ENCODE data around the gene GTF3C1. TPM values are rescaled to one million over a fixed set of nuclear protein-coding genes. Genes with fewer than 3 reads are reported as not detected.
"Not testable (repeated sequence)": the region's sequence is repeated elsewhere in the genome, so short reads cannot be mapped to it uniquely, and the experiment has no call there.

GTF3C1 gene
- total and polyA plus RNA-seq, 12 donors: 51.0 to 225 (median 84.3) TPM

- intact Hi-C loops (cut with DNase I): no loop called here
These were observed 116.1 kb downstream of the GTF3C1 start for GRCh38 chr16:27433636-27434035.

GRCh38 chr16:27433191-27433590 lies 116.5 kb downstream of the GTF3C1 start:
- H3K4me1 ChIP-seq (replicated peaks in 1 of 2); H3K9me3 ChIP-seq (replicated peaks in 1 of 3); H3K27ac ChIP-seq; intact Hi-C loops (cut with DNase I); H3K4me3 ChIP-seq; H3K36me3 ChIP-seq (replicated peaks in 1 of 2); H3K27me3 ChIP-seq; DNase-seq: not testable (repeated sequence)
- WGBS, 4 donors: 78 to 88% (median 86%) methylated on average over 5 of the region's 5 CpGs

More at GRCh38 chr16:27433636-27434035, 116.1 kb downstream of the GTF3C1 start:
- TF ChIP-seq POLR2A (IDR thresholded peaks at IDR 0.05) (no peak), CTCF (IDR thresholded peaks at IDR 0.05) (no peak)
- no peak for DNase-seq
- no peaks in the 10 kb centered on the region for H3K4me1 ChIP-seq (replicated peaks in 1 of 2)
- H3K36me3 ChIP-seq (replicated peaks in 1 of 2): no peaks in the 10 kb centered on the region
- no peak overlapping the region for H3K4me3 ChIP-seq
- no peaks in the 10 kb centered on the region for H3K9me3 ChIP-seq (replicated peaks in 1 of 3)
- WGBS, 4 donors: 69 to 86% (median 72%) methylated on average over 7 to 8 of the region's 8 CpGs
- H3K27ac ChIP-seq: no peak overlapping the region
- no peaks in the 10 kb centered on the region for H3K27me3 ChIP-seq

GRCh38 chr16:27432558-27432957 lies 117.2 kb downstream of the GTF3C1 start:
- H3K4me1 ChIP-seq (replicated peaks in 1 of 2): no peaks in the 10 kb centered on the region
- 15 to 42% (median 27%) methylated on average over 6 of the region's 6 CpGs for WGBS, 4 donors

GRCh38 chr16:27431773-27432532 lies 117.8 kb downstream of the GTF3C1 start:
- no peak overlapping the region for H3K27ac ChIP-seq
- peak in 1 of 7 donors; percentile 38 for DNase-seq
- H3K4me1 ChIP-seq (replicated peaks in 1 of 2): no peaks in the 10 kb centered on the region
- 72 to 76% (median 74%) methylated on average over 10 to 15 of the region's 15 CpGs for WGBS, 4 donors
- H3K4me3 ChIP-seq: no peak overlapping the region
- intact Hi-C loops (cut with DNase I): no loop called here
- no peaks in the 10 kb centered on the region for H3K36me3 ChIP-seq (replicated peaks in 1 of 2)
- TF ChIP-seq POLR2A (IDR thresholded peaks at IDR 0.05) (no peak), CTCF (IDR thresholded peaks at IDR 0.05) (no peak)
- H3K9me3 ChIP-seq (replicated peaks in 1 of 3): no peaks in the 10 kb centered on the region
- no peaks in the 10 kb centered on the region for H3K27me3 ChIP-seq

More at GRCh38 chr16:27432558-27432957, 117.2 kb downstream of the GTF3C1 start:
- peak in 2 of 7 donors; percentile 20 to 29 for DNase-seq
- no peak overlapping the region for H3K27ac ChIP-seq
- H3K36me3 ChIP-seq (replicated peaks in 1 of 2): no peaks in the 10 kb centered on the region
- no peaks in the 10 kb centered on the region for H3K9me3 ChIP-seq (replicated peaks in 1 of 3)
- H3K27me3 ChIP-seq: no peaks in the 10 kb centered on the region
- no peak overlapping the region for H3K4me3 ChIP-seq
- intact Hi-C loops (cut with DNase I): no loop called here
- TF ChIP-seq POLR2A (IDR thresholded peaks at IDR 0.05) (no peak), CTCF (IDR thresholded peaks at IDR 0.05) (no peak)

Measured in adrenal gland (tissue), 12 donors.